DND-41 (cell line): Measurements from ENCODE around the gene CORO6.

Experiments
- CTCF ChIP-seq: IDR thresholded peaks from 2 replicates; pipeline ENCODE4 v1.5.1; 2012; ENCODE audit warnings: borderline replicate concordance, low read length, moderate library complexity, mild to moderate bottlenecking; ENCODE audit not compliant: poor library complexity, severe bottlenecking; ENCODE audit errors: extremely low read depth
- EZH2 ChIP-seq: IDR thresholded peaks from 3 replicates; pipeline ENCODE4 v1.6.1; 2012; ENCODE audit warnings: borderline replicate concordance, low read depth, mild to moderate bottlenecking, moderate library complexity, low read length, inconsistent platforms; ENCODE audit not compliant: severe bottlenecking

GRCh38 chr17:29569245-29569950 is 53.3 kb downstream of the CORO6 start:
- peak; percentile 5 for TF ChIP-seq CTCF
- TF ChIP-seq EZH2 = no peak
